ENCODE results near the gene LUC7L3.

LUC7L3 gene

GRCh38 chr17:50745631-50746030, 26.2 kb downstream of the LUC7L3 start:
- H3K9ac ChIP-seq (ENCODE audit: low read length): no peak overlapping the region
- H3K36me3 ChIP-seq (ENCODE audit: control insufficient read depth, low read depth, low read length): peaks cover 97% of the 10 kb centered on the region
- H3K27ac ChIP-seq (ENCODE audit: low read length): no peak overlapping the region
- no peak overlapping the region for H3K4me3 ChIP-seq (ENCODE audit: low read length)
- no peaks in the 10 kb centered on the region for H3K9me3 ChIP-seq (ENCODE audit: control insufficient read depth, low read depth, low read length)
- no peaks in the 10 kb centered on the region for H3K27me3 ChIP-seq (ENCODE audit: control insufficient read depth, insufficient read depth, low read length)
- H3K4me1 ChIP-seq (ENCODE audit: control insufficient read depth, low read depth, low read length): no peaks in the 10 kb centered on the region

GRCh38 chr17:50749245-50749644, 29.8 kb downstream of the LUC7L3 start:
- H3K4me3 ChIP-seq (ENCODE audit: low read length): no peak overlapping the region
- H3K36me3 ChIP-seq (ENCODE audit: control insufficient read depth, low read depth, low read length): peaks cover 99% of the 10 kb centered on the region
- H3K27ac ChIP-seq (ENCODE audit: low read length): no peak overlapping the region
- no peaks in the 10 kb centered on the region for H3K27me3 ChIP-seq (ENCODE audit: control insufficient read depth, insufficient read depth, low read length)
- H3K9ac ChIP-seq (ENCODE audit: low read length): no peak overlapping the region
- no peaks in the 10 kb centered on the region for H3K9me3 ChIP-seq (ENCODE audit: control insufficient read depth, low read depth, low read length)
- no peaks in the 10 kb centered on the region for H3K4me1 ChIP-seq (ENCODE audit: control insufficient read depth, low read depth, low read length)

- no peak overlapping the region for H3K4me3 ChIP-seq (ENCODE audit: low read length)
- no peaks in the 10 kb centered on the region for H3K27me3 ChIP-seq (ENCODE audit: control insufficient read depth, insufficient read depth, low read length)
- H3K9me3 ChIP-seq (ENCODE audit: control insufficient read depth, low read depth, low read length): no peaks in the 10 kb centered on the region
- no peak overlapping the region for H3K27ac ChIP-seq (ENCODE audit: low read length)
- H3K36me3 ChIP-seq (ENCODE audit: control insufficient read depth, low read depth, low read length): peaks cover 55% of the 10 kb centered on the region
- no peak overlapping the region for H3K9ac ChIP-seq (ENCODE audit: low read length)
- H3K4me1 ChIP-seq (ENCODE audit: control insufficient read depth, low read depth, low read length): no peaks in the 10 kb centered on the region
Measured at GRCh38 chr17:50754521-50754920, 35.1 kb downstream of the LUC7L3 start.

- no peaks in the 10 kb centered on the region for H3K27me3 ChIP-seq (ENCODE audit: control insufficient read depth, insufficient read depth, low read length)
- H3K36me3 ChIP-seq (ENCODE audit: control insufficient read depth, low read depth, low read length): peaks cover 15% of the 10 kb centered on the region
- H3K27ac ChIP-seq (ENCODE audit: low read length): no peak overlapping the region
- no peaks in the 10 kb centered on the region for H3K9me3 ChIP-seq (ENCODE audit: control insufficient read depth, low read depth, low read length)
- H3K4me1 ChIP-seq (ENCODE audit: control insufficient read depth, low read depth, low read length): peaks cover 4% of the 10 kb centered on the region
- no peak overlapping the region for H3K4me3 ChIP-seq (ENCODE audit: low read length)
- no peak overlapping the region for H3K9ac ChIP-seq (ENCODE audit: low read length)
Measured at GRCh38 chr17:50758524-50758923, 39.1 kb downstream of the LUC7L3 start.

- Histone ChIP-seq H3K9me3 (ENCODE audit: control insufficient read depth, low read depth, low read length) (no peaks in the 10 kb centered on the region), H3K27me3 (ENCODE audit: control insufficient read depth, insufficient read depth, low read length) (no peaks in the 10 kb centered on the region), H3K4me3 (ENCODE audit: low read length) (no peak overlapping the region), H3K36me3 (ENCODE audit: control insufficient read depth, low read depth, low read length) (peaks cover 10% of the 10 kb centered on the region), H3K4me1 (ENCODE audit: control insufficient read depth, low read depth, low read length) (peaks cover 5% of the 10 kb centered on the region), H3K27ac (ENCODE audit: low read length) (no peak overlapping the region), H3K9ac (ENCODE audit: low read length) (no peak overlapping the region)
Measured at GRCh38 chr17:50758989-50759544, 39.7 kb downstream of the LUC7L3 start.

GRCh38 chr17:50762177-50762576, 42.8 kb downstream of the LUC7L3 start:
- peaks cover 5% of the 10 kb centered on the region for H3K4me1 ChIP-seq (ENCODE audit: control insufficient read depth, low read depth, low read length)
- no peak overlapping the region for H3K9ac ChIP-seq (ENCODE audit: low read length)
- H3K27ac ChIP-seq (ENCODE audit: low read length): no peak overlapping the region
- no peaks in the 10 kb centered on the region for H3K27me3 ChIP-seq (ENCODE audit: control insufficient read depth, insufficient read depth, low read length)
- no peaks in the 10 kb centered on the region for H3K9me3 ChIP-seq (ENCODE audit: control insufficient read depth, low read depth, low read length)
- H3K36me3 ChIP-seq (ENCODE audit: control insufficient read depth, low read depth, low read length): no peaks in the 10 kb centered on the region
- no peak overlapping the region for H3K4me3 ChIP-seq (ENCODE audit: low read length)

GRCh38 chr17:50763716-50764475, 44.5 kb downstream of the LUC7L3 start:
- no peak overlapping the region for H3K4me3 ChIP-seq (ENCODE audit: low read length)
- no peak overlapping the region for H3K27ac ChIP-seq (ENCODE audit: low read length)
- no peaks in the 10 kb centered on the region for H3K36me3 ChIP-seq (ENCODE audit: control insufficient read depth, low read depth, low read length)
- H3K9me3 ChIP-seq (ENCODE audit: control insufficient read depth, low read depth, low read length): no peaks in the 10 kb centered on the region
- H3K9ac ChIP-seq (ENCODE audit: low read length): no peak overlapping the region
- H3K4me1 ChIP-seq (ENCODE audit: control insufficient read depth, low read depth, low read length): peaks cover 5% of the 10 kb centered on the region
- H3K27me3 ChIP-seq (ENCODE audit: control insufficient read depth, insufficient read depth, low read length): no peaks in the 10 kb centered on the region

GRCh38 chr17:50764734-50765149, 45.3 kb downstream of the LUC7L3 start:
- Histone ChIP-seq H3K27me3 (ENCODE audit: control insufficient read depth, insufficient read depth, low read length) (no peaks in the 10 kb centered on the region), H3K36me3 (ENCODE audit: control insufficient read depth, low read depth, low read length) (no peaks in the 10 kb centered on the region), H3K4me1 (ENCODE audit: control insufficient read depth, low read depth, low read length) (peaks cover 5% of the 10 kb centered on the region), H3K9me3 (ENCODE audit: control insufficient read depth, low read depth, low read length) (no peaks in the 10 kb centered on the region), H3K9ac (ENCODE audit: low read length) (no peak overlapping the region), H3K27ac (ENCODE audit: low read length) (no peak overlapping the region), H3K4me3 (ENCODE audit: low read length) (no peak overlapping the region)

GRCh38 chr17:50765454-50766221, 46.2 kb downstream of the LUC7L3 start:
- H3K4me1 ChIP-seq (ENCODE audit: control insufficient read depth, low read depth, low read length): peaks cover 5% of the 10 kb centered on the region
- no peak overlapping the region for H3K4me3 ChIP-seq (ENCODE audit: low read length)
- H3K9me3 ChIP-seq (ENCODE audit: control insufficient read depth, low read depth, low read length): no peaks in the 10 kb centered on the region
- H3K9ac ChIP-seq (ENCODE audit: low read length): no peak overlapping the region
- no peaks in the 10 kb centered on the region for H3K27me3 ChIP-seq (ENCODE audit: control insufficient read depth, insufficient read depth, low read length)
- no peaks in the 10 kb centered on the region for H3K36me3 ChIP-seq (ENCODE audit: control insufficient read depth, low read depth, low read length)
- H3K27ac ChIP-seq (ENCODE audit: low read length): no peak overlapping the region

GRCh38 chr17:50766222-50767023, 47.0 kb downstream of the LUC7L3 start:
- no peaks in the 10 kb centered on the region for H3K9me3 ChIP-seq (ENCODE audit: control insufficient read depth, low read depth, low read length)
- peaks cover 5% of the 10 kb centered on the region for H3K4me1 ChIP-seq (ENCODE audit: control insufficient read depth, low read depth, low read length)
- no peak overlapping the region for H3K27ac ChIP-seq (ENCODE audit: low read length)
- H3K36me3 ChIP-seq (ENCODE audit: control insufficient read depth, low read depth, low read length): no peaks in the 10 kb centered on the region
- H3K27me3 ChIP-seq (ENCODE audit: control insufficient read depth, insufficient read depth, low read length): no peaks in the 10 kb centered on the region
- H3K4me3 ChIP-seq (ENCODE audit: low read length): no peak overlapping the region
- no peak overlapping the region for H3K9ac ChIP-seq (ENCODE audit: low read length)

- H3K27ac ChIP-seq (ENCODE audit: low read length): no peak overlapping the region
- peaks cover 5% of the 10 kb centered on the region for H3K4me1 ChIP-seq (ENCODE audit: control insufficient read depth, low read depth, low read length)
- no peaks in the 10 kb centered on the region for H3K36me3 ChIP-seq (ENCODE audit: control insufficient read depth, low read depth, low read length)
- no peaks in the 10 kb centered on the region for H3K27me3 ChIP-seq (ENCODE audit: control insufficient read depth, insufficient read depth, low read length)
- no peaks in the 10 kb centered on the region for H3K9me3 ChIP-seq (ENCODE audit: control insufficient read depth, low read depth, low read length)
- H3K9ac ChIP-seq (ENCODE audit: low read length): no peak overlapping the region
- H3K4me3 ChIP-seq (ENCODE audit: low read length): no peak overlapping the region
Measured at GRCh38 chr17:50767030-50767429, 47.6 kb downstream of the LUC7L3 start.

Measured in iPS-18a (cell line).